ENCODE results near the gene CNPPD1. TPM values are rescaled to one million over a fixed set of nuclear protein-coding genes. Genes with fewer than 3 reads are reported as not detected.

The CNPPD1 gene
- total RNA-seq, 4 donors from 2014 or later, result 50.6 to 82.0 (median 66.0) TPM

DNA sequence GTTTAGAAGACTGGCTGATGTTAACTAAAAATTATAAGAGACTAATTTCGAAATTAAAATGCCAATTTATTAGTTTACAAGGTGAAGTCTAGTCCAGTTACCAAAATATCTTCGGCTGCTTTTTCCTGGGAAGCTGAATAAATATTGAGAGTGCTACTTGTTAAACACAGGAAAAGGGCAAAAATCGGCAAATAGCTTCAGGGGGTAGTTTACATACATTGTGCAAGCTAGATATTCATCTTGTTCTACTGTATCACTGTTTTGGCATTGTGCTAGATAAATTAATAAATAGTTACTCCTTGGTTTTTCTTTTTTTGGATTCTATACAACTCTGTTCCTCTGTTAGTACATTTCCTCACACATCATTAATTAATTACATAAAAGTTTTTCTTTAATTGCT lies 45.4 kb downstream of the CNPPD1 start:
- TF ChIP-seq POLR2A (IDR thresholded peaks at IDR 0.05), result no peak
- TF ChIP-seq, protein P1, sequence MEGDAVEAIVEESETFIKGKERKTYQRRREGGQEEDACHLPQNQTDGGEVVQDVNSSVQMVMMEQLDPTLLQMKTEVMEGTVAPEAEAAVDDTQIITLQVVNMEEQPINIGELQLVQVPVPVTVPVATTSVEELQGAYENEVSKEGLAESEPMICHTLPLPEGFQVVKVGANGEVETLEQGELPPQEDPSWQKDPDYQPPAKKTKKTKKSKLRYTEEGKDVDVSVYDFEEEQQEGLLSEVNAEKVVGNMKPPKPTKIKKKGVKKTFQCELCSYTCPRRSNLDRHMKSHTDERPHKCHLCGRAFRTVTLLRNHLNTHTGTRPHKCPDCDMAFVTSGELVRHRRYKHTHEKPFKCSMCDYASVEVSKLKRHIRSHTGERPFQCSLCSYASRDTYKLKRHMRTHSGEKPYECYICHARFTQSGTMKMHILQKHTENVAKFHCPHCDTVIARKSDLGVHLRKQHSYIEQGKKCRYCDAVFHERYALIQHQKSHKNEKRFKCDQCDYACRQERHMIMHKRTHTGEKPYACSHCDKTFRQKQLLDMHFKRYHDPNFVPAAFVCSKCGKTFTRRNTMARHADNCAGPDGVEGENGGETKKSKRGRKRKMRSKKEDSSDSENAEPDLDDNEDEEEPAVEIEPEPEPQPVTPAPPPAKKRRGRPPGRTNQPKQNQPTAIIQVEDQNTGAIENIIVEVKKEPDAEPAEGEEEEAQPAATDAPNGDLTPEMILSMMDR (IDR thresholded peaks at IDR 0.05), result no peak
- no peak for TF ChIP-seq EP300 (IDR thresholded peaks at IDR 0.05)
- TF ChIP-seq POLR2AphosphoS5 (IDR thresholded peaks at IDR 0.05), result no peak
- Histone ChIP-seq H3K36me3 (peaks cover 0 to 6% of the 10 kb centered on the region in 2 donors), H3K9me3 (no peaks in the 10 kb centered on the region), H3K4me3 (no peak overlapping the region), H3K27ac (no peak overlapping the region), H3K4me1 (peaks cover 0 to 35% (median 0%) of the 10 kb centered on the region in 3 donors), H3K27me3 (no peaks in the 10 kb centered on the region)
- ATAC-seq, result no peak
- 15 to 66% methylated on average over 3 of the region's 3 CpGs for WGBS, 2 donors (ENCODE audit: low coverage in 1 of 2)

DNA sequence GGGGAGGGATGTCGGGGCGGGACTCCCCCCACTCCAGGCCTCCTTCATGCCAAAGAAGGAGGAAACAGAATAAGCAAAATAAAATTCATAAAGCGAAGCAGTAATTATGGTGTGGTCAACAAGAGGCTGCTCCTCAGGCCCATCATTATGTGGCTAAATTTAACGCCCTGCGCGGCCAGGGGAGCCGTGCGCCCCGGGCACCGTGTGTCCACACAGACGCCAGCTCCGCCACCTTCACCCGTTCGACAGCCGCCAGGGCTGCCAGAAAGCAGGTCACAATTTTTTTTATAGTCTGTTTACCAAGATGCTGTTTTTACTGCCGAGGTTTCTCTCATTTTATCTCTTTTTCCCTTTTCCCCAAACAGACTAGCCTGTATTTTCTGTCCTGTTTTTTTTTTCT lies 47.1 kb downstream of the CNPPD1 start:
- 92 to 94% methylated on average over 14 to 16 of the region's 16 CpGs for WGBS, 2 donors (ENCODE audit: low coverage in 1 of 2)
- TF ChIP-seq EP300 (IDR thresholded peaks at IDR 0.05) (no peak), POLR2A (IDR thresholded peaks at IDR 0.05) (no peak), POLR2AphosphoS5 (IDR thresholded peaks at IDR 0.05) (no peak)
- TF ChIP-seq, protein P1 (IDR thresholded peaks at IDR 0.05), result no peak
- H3K27ac ChIP-seq, result no peak overlapping the region
- no peaks in the 10 kb centered on the region for H3K36me3 ChIP-seq
- H3K27me3 ChIP-seq, result no peaks in the 10 kb centered on the region
- no peak for ATAC-seq
- H3K4me3 ChIP-seq, result no peak overlapping the region
- no peaks in the 10 kb centered on the region for H3K9me3 ChIP-seq
- peaks cover 0 to 48% (median 0%) of the 10 kb centered on the region in 3 donors for H3K4me1 ChIP-seq

DNA sequence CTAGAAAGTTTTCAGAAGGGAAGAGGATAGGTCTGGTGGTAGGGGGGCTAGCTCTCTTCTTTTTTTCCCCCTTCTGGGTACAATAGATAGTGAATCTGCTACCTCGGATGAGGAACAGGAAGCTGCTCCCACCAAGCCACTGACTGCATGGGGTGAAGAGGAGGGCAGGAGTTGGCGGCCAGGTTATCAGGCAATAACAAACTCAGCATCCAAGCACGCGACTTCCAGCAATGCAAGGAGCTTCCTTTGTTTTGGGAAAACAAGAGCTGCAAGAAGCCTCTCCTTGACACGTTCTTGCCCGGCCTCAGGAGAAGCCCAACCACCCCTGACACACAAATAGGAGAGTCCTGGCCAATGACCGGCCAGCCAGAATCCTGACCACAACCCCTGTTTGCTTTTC lies 48.3 kb downstream of the CNPPD1 start:
- Histone ChIP-seq H3K36me3 (no peaks in the 10 kb centered on the region), H3K27me3 (no peaks in the 10 kb centered on the region), H3K27ac (no peak overlapping the region), H3K9me3 (no peaks in the 10 kb centered on the region), H3K4me1 (peaks cover 0 to 54% (median 0%) of the 10 kb centered on the region in 3 donors), H3K4me3 (no peak overlapping the region)
- ATAC-seq, result no peak
- no peak for TF ChIP-seq EP300 (IDR thresholded peaks at IDR 0.05)
- no peak for TF ChIP-seq POLR2A (IDR thresholded peaks at IDR 0.05)
- TF ChIP-seq POLR2AphosphoS5 (IDR thresholded peaks at IDR 0.05), result no peak
- TF ChIP-seq, protein P1 (IDR thresholded peaks at IDR 0.05), result no peak
- WGBS, 2 donors (ENCODE audit: low coverage in 1 of 2), result 64 to 85% methylated on average over 4 to 7 of the region's 7 CpGs

DNA sequence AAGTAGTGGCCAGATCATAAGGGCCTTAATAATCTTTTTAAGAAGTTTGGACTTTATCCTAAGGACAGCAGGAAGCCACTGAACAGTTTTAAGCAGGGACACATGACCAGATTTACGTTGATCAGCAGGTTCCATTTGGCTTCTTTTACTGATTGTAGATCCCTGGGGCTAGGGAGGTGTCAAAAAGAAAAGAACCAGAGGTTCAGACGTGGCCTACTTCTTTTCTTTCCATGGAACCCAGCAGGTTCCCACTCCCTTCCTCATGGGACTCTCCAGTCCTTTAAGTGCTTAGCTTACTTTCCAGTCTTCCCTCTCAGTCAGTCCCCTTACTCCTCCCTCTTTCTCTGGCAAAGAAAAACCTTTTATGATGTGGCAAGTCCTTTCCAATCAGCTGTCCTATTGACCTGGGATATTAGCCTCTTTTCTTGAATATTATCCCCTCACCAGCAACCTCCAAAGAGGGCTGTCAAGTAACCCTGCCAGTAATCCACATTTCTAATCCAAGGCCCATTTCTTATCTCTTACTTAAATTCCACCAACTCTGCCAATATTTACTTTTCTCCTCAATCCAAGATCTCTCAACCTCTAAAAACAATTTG lies 49.6 kb downstream of the CNPPD1 start:
- no peak overlapping the region for H3K4me3 ChIP-seq
- no peaks in the 10 kb centered on the region for H3K36me3 ChIP-seq
- H3K27ac ChIP-seq, result no peak overlapping the region
- no peaks in the 10 kb centered on the region for H3K27me3 ChIP-seq
- WGBS, 2 donors (ENCODE audit: low coverage in 1 of 2), result 45 to 83% methylated on average over 2 of the region's 2 CpGs
- peaks cover 0 to 50% (median 0%) of the 10 kb centered on the region in 3 donors for H3K4me1 ChIP-seq
- no peak for ATAC-seq
- no peak for TF ChIP-seq EP300 (IDR thresholded peaks at IDR 0.05)
- TF ChIP-seq, protein P1 (IDR thresholded peaks at IDR 0.05), result no peak
- TF ChIP-seq POLR2A (IDR thresholded peaks at IDR 0.05), result no peak
- no peak for TF ChIP-seq POLR2AphosphoS5 (IDR thresholded peaks at IDR 0.05)
- H3K9me3 ChIP-seq, result no peaks in the 10 kb centered on the region

DNA sequence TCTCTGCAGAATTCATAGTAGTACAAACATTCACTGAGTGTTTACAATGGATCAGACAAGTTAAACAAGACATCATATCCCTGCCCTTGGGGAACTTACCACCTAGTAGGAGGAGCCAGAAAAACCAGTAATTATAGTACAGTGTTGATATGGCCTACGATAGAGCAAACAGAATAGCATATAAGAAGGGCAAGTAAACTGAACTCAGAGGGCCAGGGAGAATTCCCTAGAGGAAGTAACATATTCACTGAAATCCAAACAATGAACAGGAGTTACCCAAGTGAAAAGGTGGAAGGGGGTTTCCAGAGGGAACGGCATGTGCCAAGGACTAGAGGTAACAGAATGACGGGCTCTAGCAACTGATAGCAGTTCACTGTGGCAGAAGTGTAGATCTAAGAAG lies 50.2 kb downstream of the CNPPD1 start:
- no peak for ATAC-seq

More for the DNA sequence above, 50.2 kb downstream of the CNPPD1 start:
- no peak for TF ChIP-seq EP300 (IDR thresholded peaks at IDR 0.05)
- TF ChIP-seq POLR2AphosphoS5 (IDR thresholded peaks at IDR 0.05), result no peak
- TF ChIP-seq, protein P1 (IDR thresholded peaks at IDR 0.05), result no peak
- no peak for TF ChIP-seq POLR2A (IDR thresholded peaks at IDR 0.05)
- Histone ChIP-seq H3K9me3 (no peaks in the 10 kb centered on the region), H3K4me1 (peaks cover 0 to 45% (median 0%) of the 10 kb centered on the region in 3 donors), H3K27ac (no peak overlapping the region), H3K36me3 (no peaks in the 10 kb centered on the region), H3K4me3 (no peak overlapping the region), H3K27me3 (no peaks in the 10 kb centered on the region)
- WGBS, 2 donors (ENCODE audit: low coverage in 1 of 2), result 60 to 78% methylated on average over 2 to 3 of the region's 3 CpGs
